Measurements from ENCODE around the gene LSM7.

The LSM7 gene

DNA sequence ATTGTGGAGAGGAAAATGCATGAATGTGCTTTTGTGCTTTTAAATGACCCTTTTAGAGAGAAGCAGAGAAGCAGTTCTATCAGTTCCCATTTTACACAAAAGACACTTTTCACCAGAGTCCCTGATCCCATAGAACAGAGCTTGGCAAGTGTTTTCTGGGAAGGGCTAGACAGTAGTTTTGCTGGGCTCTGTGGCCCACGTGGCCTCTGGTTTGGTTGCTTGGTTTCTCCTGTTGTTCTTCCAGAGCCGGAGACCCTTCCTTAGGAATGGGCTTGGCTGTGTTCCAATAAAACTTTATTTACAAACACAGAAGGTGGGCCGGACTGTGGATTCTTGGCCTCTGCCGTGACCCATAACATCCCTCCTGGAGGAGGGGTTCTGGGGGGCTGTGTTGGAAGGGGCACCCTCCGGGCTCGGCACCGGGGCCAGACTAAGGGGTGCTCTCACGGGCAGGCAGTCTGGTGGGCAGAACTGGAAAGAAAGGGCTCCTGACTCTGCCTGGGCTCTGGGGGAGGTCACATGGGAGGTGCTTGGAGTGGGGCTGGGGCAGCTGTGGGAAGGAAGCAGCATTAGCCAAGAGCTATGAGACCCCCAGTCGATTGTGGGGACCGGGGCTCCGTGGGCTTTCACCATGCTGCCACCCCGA lies 3.3 kb upstream of the LSM7 start:
- no peak for TF ChIP-seq CTCF (IDR thresholded peaks at IDR 0.05; ENCODE audit: insufficient read depth, missing control alignments)
- no peak for FAIRE-seq
- DNase-seq (ENCODE audit: insufficient read length, low spot score), result no peak

GRCh38 chr19:2330632-2331284 lies 2.4 kb upstream of the LSM7 start:
- FAIRE-seq (no peak), DNase-seq (ENCODE audit: insufficient read length, low spot score) (no peak)
- no peak for TF ChIP-seq CTCF (IDR thresholded peaks at IDR 0.05; ENCODE audit: insufficient read depth, missing control alignments)

- FAIRE-seq (no peak), DNase-seq (ENCODE audit: insufficient read length, low spot score) (no peak)
- no peak for TF ChIP-seq CTCF (IDR thresholded peaks at IDR 0.05; ENCODE audit: insufficient read depth, missing control alignments)
Measured at GRCh38 chr19:2330255-2330631, 1.9 kb upstream of the LSM7 start.

GRCh38 chr19:2329501-2329916 lies 1.1 kb upstream of the LSM7 start:
- no peak for TF ChIP-seq CTCF (IDR thresholded peaks at IDR 0.05; ENCODE audit: insufficient read depth, missing control alignments)
- DNase-seq (ENCODE audit: insufficient read length, low spot score) (no peak), FAIRE-seq (no peak)

- no peak for TF ChIP-seq CTCF (IDR thresholded peaks at IDR 0.05; ENCODE audit: insufficient read depth, missing control alignments)
- FAIRE-seq (no peak), DNase-seq (ENCODE audit: insufficient read length, low spot score) (no peak)
Measured at GRCh38 chr19:2329149-2329478, 728 bp upstream of the LSM7 start.

DNA sequence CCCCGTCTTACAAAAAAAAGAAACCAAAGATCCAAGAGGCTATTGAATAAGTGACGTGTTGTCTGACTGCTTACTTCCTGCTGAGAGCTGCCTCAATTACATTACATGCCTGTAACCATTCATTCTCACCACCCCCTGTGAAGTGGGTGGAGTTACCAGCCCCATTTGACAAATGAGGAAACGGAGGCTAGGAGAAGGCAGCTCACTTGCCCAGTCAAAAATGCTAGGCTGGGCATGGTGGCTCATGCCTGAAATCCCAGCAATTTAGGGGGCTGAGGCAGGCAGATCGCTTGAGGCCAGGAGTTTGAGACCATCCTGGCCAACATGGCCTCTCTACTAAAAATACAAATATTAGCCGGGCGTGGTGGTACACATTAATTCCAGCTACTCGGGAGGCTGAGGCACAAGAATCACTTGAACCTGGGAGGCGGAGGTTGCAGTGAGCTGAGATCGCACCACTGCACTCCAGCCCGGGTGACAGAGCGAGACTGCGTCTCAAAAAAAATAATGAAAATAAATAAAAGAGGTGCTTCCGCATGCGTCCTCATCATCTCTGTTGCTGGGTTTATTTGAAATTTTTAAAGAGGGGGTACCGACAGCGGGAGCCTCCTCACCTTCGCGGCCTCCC lies 499 bp downstream of the LSM7 start:
- TF ChIP-seq CTCF (IDR thresholded peaks at IDR 0.05; ENCODE audit: insufficient read depth, missing control alignments), result no peak
- DNase-seq (ENCODE audit: insufficient read length, low spot score), result no peak
- no peak for FAIRE-seq

Measured in D721Med (cell line).